HEK293 (cell line): ENCODE data around the gene CNN1.

ENCODE experiments used
- CTCF ChIA-PET: fragments of 350-600 bp; formaldehyde crosslinking; extraction: SDS; loops from one replicate; lab custom pipeline; 2021; ENCODE audit warnings: antibody characterized with exemption; lab: Yijun Ruan, JAX
- POLR2A ChIA-PET: fragments of 300-600 bp; formaldehyde crosslinking; extraction: SDS; loops from one replicate; lab custom pipeline; 2020; ENCODE audit warnings: antibody characterized with exemption, inconsistent platforms; lab: Yijun Ruan, JAX
- H3K27ac ChIP-seq: fragments of 200-500 bp; sonication (Bioruptor generic); 2 replicates; pipeline ENCODE4 v1.5.1; 2014; ENCODE audit warnings: low read depth, low read length, control low read depth, inconsistent platforms; ENCODE audit errors: extremely low read depth
- H3K36me3 ChIP-seq, 2 experiments: fragments of 200-500 bp in 1 of 2; sonication (Bioruptor generic) in 1 of 2; 1 replicate in 1 of 2; 2 replicates in 1 of 2; pipeline ENCODE4 v1.5.1; 2014 to 2017; ENCODE audit warnings: inconsistent platforms in 2 of 2, low read length in 2 of 2; ENCODE audit not compliant: control insufficient read depth in 2 of 2, insufficient read depth in 1 of 2
- H3K4me1 ChIP-seq: fragments of 200-500 bp; sonication (Bioruptor generic); 2 replicates; pipeline ENCODE4 v1.5.1; 2014; ENCODE audit warnings: mild to moderate bottlenecking, low read length, inconsistent platforms; ENCODE audit not compliant: control insufficient read depth, insufficient read depth
- H3K4me3 ChIP-seq: 2 replicates; pipeline ENCODE4 v1.5.1; 2011; ENCODE audit warnings: low read depth, mild to moderate bottlenecking, control low read depth, low read length, moderate library complexity
- H3K9me3 ChIP-seq: fragments of 200-500 bp; sonication (Bioruptor generic); 2 replicates; pipeline ENCODE4 v1.5.1; 2014; ENCODE audit warnings: low read depth, low read length, inconsistent platforms; ENCODE audit not compliant: control insufficient read depth, insufficient read depth
- CTCF ChIP-seq: fragments of 450-650 bp; formaldehyde crosslinking; IDR thresholded peaks from 2 replicates; pipeline ENCODE4 v1.5.1; 2016; ENCODE audit warnings: missing biosample characterization, missing genetic modification characterization
- FEZF1 ChIP-seq: fragments of 450-650 bp; formaldehyde crosslinking; IDR thresholded peaks from 2 replicates; pipeline ENCODE4 v1.5.1; 2016; ENCODE audit warnings: missing biosample characterization, missing genetic modification characterization
- SCRT1 ChIP-seq: fragments of 450-650 bp; formaldehyde crosslinking; IDR thresholded peaks from 2 replicates; pipeline ENCODE4 v1.5.1; 2016; ENCODE audit warnings: missing biosample characterization, missing genetic modification characterization, borderline replicate concordance
- ZBTB17 ChIP-seq: fragments of 450-650 bp; formaldehyde crosslinking; IDR thresholded peaks from 2 replicates; pipeline ENCODE4 v1.5.1; 2016; ENCODE audit warnings: missing biosample characterization, missing genetic modification characterization
- ZFP69B ChIP-seq: fragments of 450-650 bp; formaldehyde crosslinking; IDR thresholded peaks from 2 replicates; pipeline ENCODE4 v1.5.1; 2016; ENCODE audit warnings: missing biosample characterization, missing genetic modification characterization
- ZNF16 ChIP-seq: fragments of 450-650 bp; formaldehyde crosslinking; IDR thresholded peaks from 2 replicates; pipeline ENCODE4 v1.5.1; 2016; ENCODE audit warnings: low read depth, missing biosample characterization, missing genetic modification characterization
- ZNF248 ChIP-seq: fragments of 450-650 bp; formaldehyde crosslinking; IDR thresholded peaks from 2 replicates; pipeline ENCODE4 v1.5.1; 2017; ENCODE audit warnings: missing biosample characterization, missing genetic modification characterization
- ZNF274 ChIP-seq, 2 experiments: fragments of 200-500 bp in 1 of 2; fragments of 450-650 bp in 1 of 2; sonication (Bioruptor generic) in 1 of 2; formaldehyde crosslinking in 1 of 2; IDR thresholded peaks; 2 replicates each; pipeline versions ENCODE4 v1.5.1 to v1.6.1; 2014 to 2016; ENCODE audit warnings: borderline replicate concordance in 1 of 2, inconsistent platforms in 1 of 2, low read length in 1 of 2, missing biosample characterization in 1 of 2, missing genetic modification characterization in 1 of 2
- ZNF354C ChIP-seq: fragments of 450-650 bp; formaldehyde crosslinking; IDR thresholded peaks from 2 replicates; pipeline ENCODE4 v1.5.1; 2016; ENCODE audit warnings: missing biosample characterization, missing genetic modification characterization, low read depth, borderline replicate concordance
- ZNF391 ChIP-seq: fragments of 450-650 bp; formaldehyde crosslinking; IDR thresholded peaks from 2 replicates; pipeline ENCODE4 v1.5.1; 2016; ENCODE audit warnings: low read depth, missing biosample characterization, missing genetic modification characterization, borderline replicate concordance
- ZNF48 ChIP-seq: fragments of 450-650 bp; formaldehyde crosslinking; IDR thresholded peaks from 2 replicates; pipeline ENCODE4 v1.5.1; 2016; ENCODE audit warnings: missing biosample characterization, missing genetic modification characterization
- ZNF544 ChIP-seq: fragments of 450-650 bp; formaldehyde crosslinking; IDR thresholded peaks from 2 replicates; pipeline ENCODE4 v1.5.0; 2017; ENCODE audit warnings: missing biosample characterization, missing genetic modification characterization
- ZNF600 ChIP-seq: fragments of 450-650 bp; formaldehyde crosslinking; IDR thresholded peaks from 2 replicates; pipeline ENCODE4 v1.5.1; 2016; ENCODE audit warnings: missing biosample characterization, missing genetic modification characterization
- ZNF610 ChIP-seq: fragments of 450-650 bp; formaldehyde crosslinking; IDR thresholded peaks from 2 replicates; pipeline ENCODE4 v1.5.1; 2016; ENCODE audit warnings: missing biosample characterization, missing genetic modification characterization, borderline replicate concordance
- ZNF654 ChIP-seq: fragments of 450-650 bp; formaldehyde crosslinking; IDR thresholded peaks from 2 replicates; pipeline ENCODE4 v1.5.1; 2016; ENCODE audit warnings: low read depth, missing biosample characterization, missing genetic modification characterization
- ZNF692 ChIP-seq: fragments of 450-650 bp; formaldehyde crosslinking; IDR thresholded peaks from 2 replicates; pipeline ENCODE4 v1.5.1; 2016; ENCODE audit warnings: missing biosample characterization, missing genetic modification characterization
- TF ChIP-seq, protein P1 (sequence below): fragments of 450-650 bp; formaldehyde crosslinking; IDR thresholded peaks from 2 replicates; pipeline ENCODE4 v1.5.1; 2016; ENCODE audit warnings: missing biosample characterization, missing genetic modification characterization

CNN1 gene

GRCh38 chr19:11547929-11548700, 9.5 kb downstream of the CNN1 start:
- no peak overlapping the region for H3K4me3 ChIP-seq
- H3K36me3 ChIP-seq = peaks cover 0 to 12% of the 10 kb centered on the region in 2 experiments; a peak in 2 of 3 replicates
- POLR2A ChIA-PET = interaction anchor here (0.5 to 2.6 kb wide), 3 partner anchors 10 to 21 kb away, joined by 3 to 9 read pairs (median 6); partner anchors contain the start of gene ELOF1
- no peak overlapping the region for H3K27ac ChIP-seq
- CTCF ChIA-PET = no interaction called here
- TF ChIP-seq SCRT1 (tag by site-specific recombination) (no peak), ZNF354C (tag by site-specific recombination) (no peak), ZNF274 (IDR thresholded peaks at IDR 0.05; ENCODE audit: low read length) (no peak), ZNF274 (tag by site-specific recombination; IDR thresholded peaks at IDR 0.05; ENCODE audit: borderline replicate concordance) (no peak), ZNF248 (no peak), ZNF391 (no peak)
- no peaks in the 10 kb centered on the region for H3K4me1 ChIP-seq
- H3K9me3 ChIP-seq = no peaks in the 10 kb centered on the region

DNA sequence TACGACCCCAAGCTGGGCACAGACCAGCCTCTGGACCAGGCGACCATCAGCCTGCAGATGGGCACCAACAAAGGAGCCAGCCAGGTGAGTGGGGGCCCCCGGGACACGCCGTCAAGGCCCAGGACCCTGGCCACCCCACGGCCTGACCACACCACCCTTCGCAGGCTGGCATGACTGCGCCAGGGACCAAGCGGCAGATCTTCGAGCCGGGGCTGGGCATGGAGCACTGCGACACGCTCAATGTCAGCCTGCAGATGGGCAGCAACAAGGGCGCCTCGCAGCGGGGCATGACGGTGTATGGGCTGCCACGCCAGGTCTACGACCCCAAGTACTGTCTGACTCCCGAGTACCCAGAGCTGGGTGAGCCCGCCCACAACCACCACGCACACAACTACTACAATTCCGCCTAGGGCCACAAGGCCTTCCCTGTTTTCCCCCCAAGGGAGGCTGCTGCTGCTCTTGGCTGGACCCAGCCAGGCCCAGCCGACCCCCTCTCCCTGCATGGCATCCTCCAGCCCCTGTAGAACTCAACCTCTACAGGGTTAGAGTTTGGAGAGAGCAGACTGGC, 10.8 kb downstream of the CNN1 start:
- ChIA-PET POLR2A (interaction anchor here (1.6 kb wide), 1 partner anchor 9 kb away, joined by 6 read pairs; the partner anchor contains the start of gene ELOF1), CTCF (interaction anchor here (0.5 kb wide), 1 partner anchor 11 kb away, joined by 3 read pairs; no protein-coding TSS in a partner anchor)
- no peak overlapping the region for H3K4me3 ChIP-seq
- H3K36me3 ChIP-seq = peaks cover 0 to 26% of the 10 kb centered on the region in 2 experiments; a peak in 2 of 3 replicates
- no peaks in the 10 kb centered on the region for H3K4me1 ChIP-seq
- no peaks in the 10 kb centered on the region for H3K9me3 ChIP-seq
- H3K27ac ChIP-seq = no peak overlapping the region
- TF ChIP-seq, protein P1, sequence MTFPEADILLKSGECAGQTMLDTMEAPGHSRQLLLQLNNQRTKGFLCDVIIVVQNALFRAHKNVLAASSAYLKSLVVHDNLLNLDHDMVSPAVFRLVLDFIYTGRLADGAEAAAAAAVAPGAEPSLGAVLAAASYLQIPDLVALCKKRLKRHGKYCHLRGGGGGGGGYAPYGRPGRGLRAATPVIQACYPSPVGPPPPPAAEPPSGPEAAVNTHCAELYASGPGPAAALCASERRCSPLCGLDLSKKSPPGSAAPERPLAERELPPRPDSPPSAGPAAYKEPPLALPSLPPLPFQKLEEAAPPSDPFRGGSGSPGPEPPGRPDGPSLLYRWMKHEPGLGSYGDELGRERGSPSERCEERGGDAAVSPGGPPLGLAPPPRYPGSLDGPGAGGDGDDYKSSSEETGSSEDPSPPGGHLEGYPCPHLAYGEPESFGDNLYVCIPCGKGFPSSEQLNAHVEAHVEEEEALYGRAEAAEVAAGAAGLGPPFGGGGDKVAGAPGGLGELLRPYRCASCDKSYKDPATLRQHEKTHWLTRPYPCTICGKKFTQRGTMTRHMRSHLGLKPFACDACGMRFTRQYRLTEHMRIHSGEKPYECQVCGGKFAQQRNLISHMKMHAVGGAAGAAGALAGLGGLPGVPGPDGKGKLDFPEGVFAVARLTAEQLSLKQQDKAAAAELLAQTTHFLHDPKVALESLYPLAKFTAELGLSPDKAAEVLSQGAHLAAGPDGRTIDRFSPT (tag by site-specific recombination) = peak; percentile 45; the same call in 1 of the 2 replicates
- TF ChIP-seq ZNF48 (tag by site-specific recombination) = no peak

DNA sequence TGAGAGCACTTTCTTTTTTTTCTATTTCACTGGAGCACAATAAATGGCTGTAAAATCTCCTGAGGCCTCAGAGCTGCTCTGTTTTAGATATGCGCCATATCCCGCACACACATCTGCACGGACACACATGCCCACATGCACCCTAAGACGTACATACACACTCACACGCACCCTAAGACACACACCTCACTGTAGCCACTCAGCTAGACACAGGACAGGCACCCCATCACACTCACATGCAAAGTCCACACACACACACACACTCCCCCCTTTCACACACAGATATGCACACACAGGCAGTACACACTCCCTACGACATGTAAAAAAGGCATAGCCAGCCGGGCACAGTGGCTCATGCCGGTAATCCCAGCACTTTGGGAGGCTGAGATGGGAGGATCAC, 11.6 kb downstream of the CNN1 start:
- TF ChIP-seq ZNF610 (tag by site-specific recombination) (no peak), ZNF544 (no peak), FEZF1 (no peak), ZNF600 (tag by site-specific recombination) (0 out of 2 replicates have a peak, but pooled peaks have one; percentile 15)
- Histone ChIP-seq H3K9me3 (no peaks in the 10 kb centered on the region), H3K27ac (no peak overlapping the region), H3K4me1 (no peaks in the 10 kb centered on the region), H3K4me3 (no peak overlapping the region), H3K36me3 (peaks cover 0 to 31% of the 10 kb centered on the region in 2 experiments; a peak in 2 of 3 replicates)
- CTCF ChIA-PET = interaction anchor here (0.9 kb wide), 1 partner anchor 14 kb away, joined by 4 read pairs; no protein-coding TSS in a partner anchor
- POLR2A ChIA-PET = interaction anchor here (0.7 kb wide), 1 partner anchor 11 kb away, joined by 3 read pairs; no protein-coding TSS in a partner anchor

DNA sequence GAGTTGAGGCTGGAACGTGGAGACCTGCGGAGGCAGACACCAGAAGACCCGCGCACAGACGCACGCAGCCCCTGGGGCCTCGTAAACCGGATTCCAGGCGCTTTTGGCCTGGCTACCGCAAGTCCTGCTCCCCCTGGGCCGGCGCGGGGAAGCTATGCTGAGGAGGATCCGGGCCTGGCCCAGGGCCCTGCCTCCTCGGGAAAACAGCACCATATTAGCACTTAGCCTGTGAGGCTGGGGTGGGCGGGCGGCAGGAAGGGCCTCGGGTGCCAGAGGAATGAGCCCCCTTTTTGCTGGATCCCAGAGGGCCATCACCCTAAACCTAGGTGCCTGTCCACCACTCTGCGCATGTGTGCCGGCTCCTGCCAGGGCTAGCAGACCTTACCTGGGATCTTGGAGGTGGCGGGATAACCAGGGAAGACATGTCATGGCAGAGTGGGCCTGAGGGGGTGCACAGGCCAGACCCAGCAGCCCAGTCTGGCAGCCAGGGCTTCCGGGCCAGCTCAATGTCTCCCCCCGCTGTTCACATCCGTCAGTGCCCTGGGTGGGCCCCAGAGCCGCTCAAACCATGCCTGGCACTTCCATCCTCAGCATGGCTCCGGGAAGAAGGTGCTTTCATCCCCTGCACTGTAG, 13.1 kb downstream of the CNN1 start:
- Histone ChIP-seq H3K9me3 (no peaks in the 10 kb centered on the region), H3K4me1 (no peaks in the 10 kb centered on the region), H3K36me3 (peaks cover 0 to 43% of the 10 kb centered on the region in 2 experiments; a peak in 2 of 3 replicates), H3K27ac (no peak overlapping the region), H3K4me3 (no peak overlapping the region)
- CTCF ChIA-PET = interaction anchor here (0.6 to 1.5 kb wide), 4 partner anchors 9 to 926 kb away, joined by 3 to 5 read pairs (median 3); no protein-coding TSS in a partner anchor
- POLR2A ChIA-PET = interaction anchor here (1.3 to 1.4 kb wide), 2 partner anchors 16 to 22 kb away, joined by 3 to 5 read pairs; partner anchors contain the start of gene ECSIT
- TF ChIP-seq CTCF (tag by site-specific recombination) (peak; percentile 62), ZNF692 (tag by site-specific recombination) (peak; percentile 96), ZNF16 (tag by site-specific recombination) (no peak), ZNF654 (peak; percentile 38), ZBTB17 (tag by site-specific recombination) (0 out of 2 replicates have a peak, but pooled peaks have one; percentile 21), ZFP69B (peak; percentile 97)
